GM19043 (cell line): ENCODE measurements around the gene PRPF18.
"Not testable (repeated sequence)": the region's sequence is repeated elsewhere in the genome, so short reads cannot be mapped to it uniquely, and the experiment has no call there.

ENCODE experiments used
- ATAC-seq: cut with Tn5 transposase; IDR thresholded peaks from one replicate; pipeline ENCODE4 v1.9.1; 2021; ENCODE audit warnings: low read depth; ENCODE audit not compliant: unreplicated experiment

PRPF18 gene, protein sequence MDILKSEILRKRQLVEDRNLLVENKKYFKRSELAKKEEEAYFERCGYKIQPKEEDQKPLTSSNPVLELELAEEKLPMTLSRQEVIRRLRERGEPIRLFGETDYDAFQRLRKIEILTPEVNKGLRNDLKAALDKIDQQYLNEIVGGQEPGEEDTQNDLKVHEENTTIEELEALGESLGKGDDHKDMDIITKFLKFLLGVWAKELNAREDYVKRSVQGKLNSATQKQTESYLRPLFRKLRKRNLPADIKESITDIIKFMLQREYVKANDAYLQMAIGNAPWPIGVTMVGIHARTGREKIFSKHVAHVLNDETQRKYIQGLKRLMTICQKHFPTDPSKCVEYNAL

DNA sequence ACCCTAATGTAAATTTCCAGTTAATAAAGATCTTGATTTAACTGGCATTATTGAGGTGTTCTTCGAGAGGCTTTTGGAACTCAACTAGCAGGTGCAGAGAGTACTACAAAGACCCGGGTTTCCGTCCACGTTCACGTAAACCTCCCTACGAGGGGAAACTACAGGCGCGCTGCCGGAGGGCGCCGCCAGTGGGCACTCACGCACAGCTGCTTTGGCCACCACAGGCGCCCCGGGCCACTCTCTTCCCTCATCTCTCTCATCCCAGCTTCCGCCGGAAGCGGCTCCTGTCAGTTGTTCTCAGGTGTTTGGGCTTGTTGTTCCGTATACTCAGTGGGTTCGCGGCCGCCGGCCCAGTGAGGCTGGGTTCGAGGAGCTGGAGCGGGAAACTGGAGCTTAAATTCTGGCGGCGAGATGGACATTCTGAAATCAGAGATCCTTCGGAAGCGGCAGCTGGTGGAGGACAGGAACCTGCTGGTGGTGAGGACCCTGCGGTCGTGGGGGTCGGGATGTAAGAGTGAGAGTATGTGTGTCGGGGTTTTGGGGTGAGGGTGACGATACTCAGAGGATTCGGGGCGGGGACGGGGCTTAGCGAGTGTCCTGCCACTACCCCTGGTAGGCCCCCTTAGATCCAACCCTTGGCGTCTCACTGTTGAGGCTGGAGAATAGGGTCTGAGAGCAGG, at the start of gene PRPF18:
Gene PRPF18, plus strand, starts transcription at position 290 of the 680 bp plus-strand sequence. Its CDS starts 122 bp downstream, at position 412.
- peak; percentile 98 for ATAC-seq

DNA sequence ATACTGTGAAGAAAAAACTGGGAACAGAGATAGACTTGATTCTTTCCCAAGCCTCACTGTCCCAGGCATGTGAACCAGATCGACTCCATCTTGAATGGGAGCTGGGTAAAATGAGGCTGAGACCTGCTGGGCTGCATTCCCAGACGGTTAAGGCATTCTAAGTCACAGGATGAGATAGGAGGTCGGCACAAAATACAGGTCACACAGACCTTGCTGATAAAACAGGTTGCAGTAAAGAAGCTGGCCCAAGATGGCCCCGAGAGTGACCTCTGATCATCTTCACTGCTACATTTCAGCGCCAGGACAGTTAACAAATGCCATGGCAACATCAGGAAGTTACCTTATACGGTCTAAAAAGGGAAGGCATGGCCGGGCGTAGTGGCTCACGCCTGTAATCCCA, 48.8 kb upstream of the PRPF18 start:
- ATAC-seq, result not testable (repeated sequence)

DNA sequence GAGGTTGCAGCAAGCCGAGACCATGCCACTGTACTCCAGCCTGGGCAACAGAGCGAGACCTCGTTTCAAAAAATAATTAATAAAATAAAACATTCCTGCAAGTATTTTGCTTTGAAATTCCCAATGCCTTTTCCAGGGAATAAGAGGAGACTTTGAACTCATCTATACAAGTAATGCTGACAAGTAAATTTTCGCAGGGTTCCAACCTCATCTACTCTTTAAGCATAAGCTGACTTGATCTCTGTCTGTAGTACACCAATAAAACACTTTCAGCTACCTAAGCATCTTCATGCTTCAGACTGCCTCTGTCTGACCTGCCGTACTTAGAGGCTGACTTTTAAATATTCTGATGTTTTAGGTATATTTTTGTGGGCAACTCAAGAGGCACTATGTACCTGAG, 44.2 kb upstream of the PRPF18 start:
- no peak for ATAC-seq

DNA sequence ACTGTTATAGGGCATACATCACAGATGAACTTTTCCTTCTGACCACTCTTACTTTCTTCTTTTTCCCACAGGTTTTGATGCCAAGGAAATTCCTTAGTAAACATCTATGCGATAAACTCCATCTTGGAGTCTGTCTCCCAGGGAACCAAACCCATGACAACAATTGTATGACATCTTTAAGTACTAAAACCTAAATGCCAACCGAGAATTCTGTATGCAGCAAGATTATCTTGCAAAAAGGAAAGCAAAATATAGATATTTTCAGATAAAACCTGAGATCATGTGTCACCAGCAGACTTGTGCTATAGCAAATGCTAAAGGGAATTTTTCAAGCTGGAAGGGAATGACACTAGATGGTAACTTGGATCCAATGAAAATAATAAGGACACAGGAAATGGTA, 36.0 kb upstream of the PRPF18 start:
- no peak for ATAC-seq

DNA sequence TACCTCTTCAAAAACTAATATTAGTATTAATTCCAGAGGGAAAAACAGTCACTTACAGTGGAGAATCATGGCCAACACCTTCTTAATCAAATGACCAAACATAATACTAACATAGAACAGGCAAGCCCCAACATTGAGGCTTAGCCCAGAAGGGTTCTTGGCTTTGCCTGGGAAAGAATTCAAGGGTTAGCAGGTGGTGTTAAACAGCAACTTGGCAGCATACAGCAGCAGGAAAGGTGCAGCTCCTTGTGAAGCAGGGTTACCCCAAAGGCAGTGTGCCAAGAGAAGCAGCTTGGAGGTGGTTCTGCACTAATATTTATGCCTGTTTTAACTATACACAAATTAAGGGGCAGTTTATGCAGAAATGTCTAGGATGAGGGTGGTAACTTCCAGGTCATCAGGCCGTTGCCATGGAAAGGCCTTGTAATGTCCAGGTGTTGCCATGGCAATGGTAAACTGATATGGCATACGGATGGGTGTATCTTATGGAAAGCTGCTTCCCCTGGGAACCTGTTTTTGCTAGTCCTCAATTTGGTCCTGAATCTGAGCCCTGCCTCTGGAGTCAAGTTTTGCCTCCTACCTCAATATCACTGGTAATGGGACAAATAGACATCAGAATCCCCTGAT, 30.8 kb upstream of the PRPF18 start:
- no peak for ATAC-seq

DNA sequence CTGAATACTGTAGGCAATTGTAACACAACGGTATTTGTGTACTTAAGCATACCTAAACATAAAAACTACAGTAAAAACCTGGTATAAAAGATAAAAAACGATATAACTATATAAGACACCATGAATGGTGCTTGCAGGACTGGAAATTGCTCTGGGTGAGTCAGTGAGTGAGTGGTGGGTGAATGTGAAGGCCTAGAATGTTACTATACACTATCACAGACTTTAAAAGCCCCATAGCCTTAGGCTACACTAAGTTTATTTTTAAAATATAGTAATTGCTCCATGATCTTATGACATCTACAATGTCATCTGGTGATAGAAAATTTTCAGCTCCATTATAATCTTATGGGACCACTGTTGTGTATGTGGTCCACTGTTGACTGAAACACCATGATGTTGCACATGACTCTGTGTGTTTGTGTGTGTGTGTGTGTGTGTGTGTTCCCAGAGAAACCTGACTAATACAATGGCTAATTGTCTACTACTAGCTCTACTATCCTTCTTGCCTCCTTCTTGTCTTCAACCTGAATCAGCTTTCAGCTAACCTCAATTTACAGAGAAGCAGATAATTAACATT, 27.6 kb upstream of the PRPF18 start:
- ATAC-seq, result no peak

DNA sequence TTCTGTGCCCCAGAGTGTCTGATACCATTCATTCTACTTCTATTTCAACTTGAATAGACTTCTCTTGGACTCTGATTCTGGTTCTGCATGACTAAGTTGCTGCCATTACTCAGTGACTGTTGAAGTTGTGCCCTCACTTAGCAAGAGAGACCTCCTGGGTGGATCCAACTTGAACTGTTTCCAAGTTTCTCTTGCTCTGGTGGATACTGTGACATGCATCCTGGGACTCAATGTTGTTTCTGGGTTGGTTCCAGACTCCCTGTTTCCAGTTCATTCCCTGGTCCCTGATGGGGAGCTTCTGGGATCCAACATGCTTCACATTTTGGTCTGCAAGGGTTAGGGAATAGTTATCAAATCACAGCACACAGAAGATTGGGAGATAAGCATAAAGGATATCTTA, 26.2 kb upstream of the PRPF18 start:
- ATAC-seq, result no peak

DNA sequence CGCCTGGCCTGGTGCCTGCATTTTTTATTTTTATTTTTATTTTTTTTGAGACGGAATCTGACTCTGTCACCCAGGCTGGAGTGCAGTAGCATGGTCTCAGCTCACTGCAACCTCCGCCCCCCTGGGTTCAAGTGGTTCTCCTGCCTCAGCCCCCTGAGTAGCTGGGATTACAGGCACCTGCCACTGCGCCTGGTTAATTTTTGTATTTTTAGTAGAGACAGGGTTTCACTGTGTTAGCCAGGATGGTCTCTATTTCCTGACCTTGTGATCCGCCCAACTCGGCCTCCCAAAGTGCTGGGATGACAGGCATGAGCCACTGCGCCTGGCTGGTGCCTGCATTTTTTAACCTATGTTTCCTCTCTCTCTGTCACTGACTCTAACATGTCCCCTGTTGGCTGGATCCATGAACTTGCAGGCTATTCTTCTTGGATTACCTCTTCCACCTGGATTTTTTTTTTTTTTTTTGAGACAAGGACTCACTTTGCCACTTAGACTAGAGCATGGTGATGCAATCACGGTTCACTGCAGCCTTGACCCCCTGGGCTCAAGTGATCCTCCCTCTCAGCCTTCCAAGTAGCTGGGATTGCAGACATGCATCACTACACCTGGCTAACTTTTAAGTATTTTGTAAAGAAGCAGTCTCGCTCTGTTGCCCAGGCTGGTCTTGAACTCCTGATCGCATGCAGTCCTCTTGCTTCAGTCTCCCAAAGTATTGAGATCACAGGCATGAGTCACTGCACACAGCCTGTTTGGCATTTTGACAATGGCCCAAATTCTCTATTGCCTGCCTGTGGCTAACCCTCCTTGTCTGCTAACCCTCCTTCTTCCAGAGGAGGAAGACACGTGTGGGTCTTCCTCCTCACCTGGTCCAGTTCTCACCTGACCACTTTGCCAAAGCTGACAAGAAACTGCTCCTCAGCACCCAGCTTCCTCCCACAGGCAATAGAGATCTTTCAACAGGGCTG, 23.0 kb upstream of the PRPF18 start:
- no peak for ATAC-seq

DNA sequence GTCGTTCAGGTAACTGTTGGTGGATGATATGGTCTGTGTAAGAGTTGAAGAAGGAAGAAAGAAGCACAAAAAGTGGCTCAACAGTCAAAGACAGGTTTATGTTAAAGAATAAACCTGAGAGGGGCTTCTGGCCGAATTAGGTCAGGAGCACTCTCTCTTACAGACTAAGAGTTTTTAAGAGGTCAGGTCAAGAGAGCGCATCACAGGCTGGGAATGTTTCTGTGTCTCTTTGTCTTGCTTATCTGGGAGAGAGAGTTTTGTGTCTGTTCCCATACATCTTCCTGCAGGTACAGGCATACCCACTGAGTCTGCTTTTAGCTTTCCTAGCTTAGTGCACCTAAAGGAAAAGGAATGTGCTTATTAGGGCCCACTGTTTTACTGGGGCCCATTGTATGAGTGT, 22.2 kb upstream of the PRPF18 start:
- ATAC-seq, result no peak

DNA sequence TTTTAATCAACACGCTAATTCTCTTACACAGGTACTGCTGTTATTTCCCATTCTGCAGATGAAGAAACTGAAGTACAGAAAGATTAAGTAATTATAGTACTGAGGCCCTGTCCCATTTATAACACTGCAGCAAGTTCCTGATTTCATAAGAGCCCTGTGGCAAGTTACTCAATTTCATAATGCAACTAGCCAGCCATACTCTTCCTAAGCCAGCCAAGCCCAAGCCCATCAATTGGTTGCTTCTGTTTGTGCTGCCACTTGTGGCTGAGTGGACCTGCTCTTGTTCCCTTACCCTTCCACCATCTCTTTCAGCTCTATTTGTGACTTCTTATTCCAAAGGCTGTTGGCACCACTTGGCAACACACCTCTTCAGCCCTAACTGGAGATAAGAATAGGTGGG, 19.7 kb upstream of the PRPF18 start:
- ATAC-seq, result no peak

DNA sequence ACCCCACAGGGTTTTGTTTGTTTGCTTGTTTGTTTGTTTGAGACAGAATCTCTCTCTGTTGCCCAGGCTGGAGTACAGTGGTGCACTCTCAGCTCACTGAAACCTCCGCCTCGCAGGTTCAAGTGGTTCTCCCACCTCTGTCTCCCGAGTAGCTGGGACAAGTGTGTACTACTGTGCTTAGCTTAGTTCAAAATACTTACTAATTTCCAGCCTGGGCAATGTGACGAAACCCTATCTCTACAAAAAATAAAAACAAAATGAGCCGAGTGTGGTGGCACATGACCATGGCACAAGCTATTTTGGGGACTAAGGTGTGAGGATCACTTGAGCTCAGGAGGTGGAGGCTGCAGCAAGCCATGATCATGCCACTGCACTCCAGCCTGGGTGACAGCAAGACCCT, 15.2 kb upstream of the PRPF18 start:
- ATAC-seq, result no peak

DNA sequence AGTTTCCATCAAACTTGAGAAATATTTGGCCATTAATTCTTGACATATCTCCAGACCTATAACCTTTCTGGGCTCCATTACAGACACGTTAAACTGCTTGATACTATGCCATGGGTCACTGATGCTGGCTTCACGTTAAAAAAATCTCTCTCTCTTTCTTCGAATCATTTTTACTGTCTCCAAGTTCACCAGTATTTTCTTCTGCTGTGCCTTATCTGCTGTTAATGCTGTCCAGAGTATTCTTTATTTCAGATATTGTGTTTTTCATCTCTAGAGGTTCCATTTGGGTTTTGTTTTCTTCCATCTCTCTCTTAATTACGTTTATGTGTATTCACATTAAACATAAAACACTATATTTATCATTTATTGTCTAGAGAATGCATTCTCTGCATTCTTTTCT, 12.8 kb upstream of the PRPF18 start:
- ATAC-seq, result no peak

DNA sequence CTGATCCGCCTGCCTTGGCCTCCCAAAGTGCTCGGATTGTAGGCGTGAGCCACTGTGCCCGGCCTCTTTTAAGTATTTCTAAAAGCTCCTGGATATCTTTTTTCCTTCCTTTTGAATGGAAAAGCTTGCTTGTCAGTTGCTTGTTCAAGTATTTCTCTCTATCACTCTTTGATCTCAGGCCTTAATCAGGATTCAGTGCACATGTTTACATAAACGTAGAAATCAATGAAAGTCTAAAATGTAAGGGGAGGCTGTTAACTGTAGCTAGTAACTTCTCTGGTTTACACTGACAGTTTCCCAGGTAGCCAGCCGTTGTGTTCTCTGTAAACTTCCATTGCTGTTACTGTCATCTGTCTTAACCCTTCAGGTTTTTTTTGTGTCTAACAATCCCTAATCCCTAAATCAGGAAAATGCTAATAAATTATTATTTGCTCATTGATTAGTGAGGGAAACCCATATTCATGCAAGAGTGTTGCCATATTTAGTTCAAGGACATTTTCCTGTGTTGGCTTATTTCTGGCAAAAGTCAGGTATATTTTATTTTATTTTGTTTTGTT, 1.5 kb upstream of the PRPF18 start:
- no peak for ATAC-seq

DNA sequence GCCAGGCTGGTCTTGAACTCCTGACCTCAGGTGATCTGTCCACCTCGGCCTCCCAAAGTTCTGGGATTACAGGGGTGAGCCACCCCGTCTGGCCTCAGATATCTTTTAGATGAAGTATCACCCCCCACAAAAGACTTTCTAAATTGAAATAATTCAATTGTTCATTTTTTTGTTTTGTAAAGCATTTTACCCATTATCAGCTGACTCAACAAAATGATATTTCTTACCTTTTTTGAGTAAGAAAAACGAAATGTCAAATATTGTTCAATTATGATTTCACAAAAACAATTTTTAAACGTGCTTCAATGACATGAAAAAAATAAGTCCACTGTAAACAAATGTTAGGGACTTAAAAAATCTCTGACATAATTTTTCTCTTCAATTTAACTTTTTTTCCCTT, 822 bp upstream of the PRPF18 start:
- ATAC-seq, result no peak

DNA sequence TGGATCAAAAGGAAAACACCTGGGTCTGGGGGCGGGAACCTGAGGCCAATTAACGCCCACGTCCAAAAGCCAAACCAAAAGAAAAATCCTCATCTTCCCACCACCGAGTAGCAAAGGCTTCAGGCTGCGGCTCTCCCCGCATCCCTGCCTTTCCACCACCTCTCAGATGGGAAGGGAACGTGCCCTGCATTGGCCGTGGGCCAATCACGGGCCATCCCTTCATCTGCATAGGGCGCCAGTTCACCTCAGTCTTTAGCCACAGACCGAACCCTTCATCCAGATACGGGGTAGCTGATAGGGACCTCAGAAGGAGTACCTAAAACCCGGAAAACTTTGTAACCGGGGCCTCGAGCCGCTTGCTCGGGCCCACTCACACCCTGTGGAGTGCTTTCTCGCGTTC, 626 bp downstream of the PRPF18 start:
- ATAC-seq, result no peak

DNA sequence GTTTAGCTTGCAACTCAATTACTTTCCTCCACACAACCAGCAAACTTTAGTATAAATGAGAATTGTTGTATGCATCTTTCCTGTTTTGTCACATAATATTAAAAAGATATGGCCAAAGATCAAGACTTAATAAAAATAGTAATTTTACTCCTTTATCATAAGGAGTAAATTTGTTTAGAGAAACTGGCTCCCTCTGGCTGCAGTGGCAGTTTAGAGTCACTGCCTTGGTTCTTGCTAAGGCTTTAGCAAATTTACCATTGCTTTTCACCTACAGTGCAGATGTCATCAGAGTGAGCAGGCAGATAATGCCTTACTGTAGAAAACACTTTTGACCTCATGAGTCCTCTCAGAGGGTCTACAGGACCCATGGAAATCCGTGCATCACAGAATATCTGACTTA, 2.6 kb downstream of the PRPF18 start:
- ATAC-seq, result no peak

DNA sequence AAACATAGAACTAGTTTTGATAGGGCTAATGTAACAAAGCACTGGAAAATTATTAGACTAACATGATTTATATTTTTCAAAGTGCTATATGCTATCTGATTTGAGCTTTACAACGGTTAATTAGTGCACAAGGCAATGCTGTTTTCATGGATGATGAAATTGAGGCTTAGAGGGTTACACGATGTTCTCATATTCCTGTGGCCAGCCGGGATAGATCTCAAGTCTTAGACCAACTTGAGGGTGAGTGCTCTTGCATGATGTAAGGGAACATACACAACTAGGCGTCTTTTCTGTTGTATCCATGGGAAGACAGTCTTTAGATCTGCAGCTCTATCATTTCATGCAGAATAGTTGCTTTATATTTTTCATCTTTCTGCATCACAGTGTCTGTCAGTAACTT, 4.1 kb downstream of the PRPF18 start:
- ATAC-seq, result no peak

DNA sequence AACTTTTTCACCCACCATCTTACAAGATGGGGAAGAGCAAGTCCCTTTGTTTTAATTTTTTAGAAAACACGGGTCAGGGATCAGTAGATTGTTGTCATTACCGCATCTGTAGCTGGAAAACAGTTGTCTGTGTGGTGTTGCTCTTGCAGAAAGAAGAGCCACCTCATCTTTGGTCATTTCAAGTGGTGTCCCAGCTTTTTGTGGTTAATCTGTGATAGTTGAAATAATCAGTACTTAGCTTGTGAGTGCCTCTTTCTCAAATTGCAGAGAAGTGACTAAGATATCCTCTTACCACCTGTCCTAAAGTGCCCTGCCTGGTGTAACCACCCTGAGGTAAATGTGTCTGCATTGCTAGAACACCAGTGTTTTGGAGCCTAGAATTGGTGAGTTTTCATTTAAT, 5.5 kb downstream of the PRPF18 start:
- no peak for ATAC-seq

DNA sequence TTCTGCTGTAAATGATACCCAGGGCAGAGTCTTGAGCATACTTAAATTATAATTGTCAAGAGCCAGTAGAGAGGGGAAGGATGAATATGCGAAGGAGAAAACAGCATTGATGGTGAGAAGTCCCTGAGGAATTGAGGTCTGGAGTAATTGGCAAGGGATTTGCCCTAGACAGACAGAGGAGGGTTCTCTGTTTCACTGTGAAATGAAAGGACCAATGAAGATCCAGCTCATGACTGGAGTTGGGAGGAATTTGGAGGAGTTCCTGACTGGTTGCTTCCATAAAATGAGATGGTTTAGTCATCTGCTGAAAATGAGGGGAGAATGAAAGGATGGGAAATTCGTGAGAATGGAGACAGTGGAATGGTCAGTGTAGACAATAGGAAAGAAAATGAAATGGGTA, 6.8 kb downstream of the PRPF18 start:
- ATAC-seq, result no peak

DNA sequence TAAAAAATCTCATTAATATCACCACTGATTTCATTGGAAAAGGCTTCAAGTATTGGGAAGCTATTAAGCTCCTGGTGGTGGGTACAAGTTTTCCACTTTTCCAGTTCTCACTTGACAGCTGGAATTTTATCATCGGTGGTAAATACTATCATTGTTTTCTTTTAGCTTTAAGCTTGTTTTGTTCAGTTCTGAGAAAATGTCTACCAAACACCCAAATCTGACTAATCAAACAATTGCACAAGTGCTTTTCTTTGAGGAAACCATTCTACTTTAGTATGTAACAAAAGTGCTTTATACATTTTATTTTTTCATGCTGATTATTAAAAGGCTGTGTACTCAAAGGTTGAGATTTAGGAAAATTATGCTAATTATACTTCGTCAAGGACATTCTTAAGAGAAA, 7.9 kb downstream of the PRPF18 start:
- ATAC-seq, result no peak
